GM19351 (cell line): ENCODE results near the gene HSDL2.
A peak's percentile ranks its signal among the peaks of the same experiment; 100 is the strongest.

Source experiments
- ATAC-seq: cut with Tn5 transposase; IDR thresholded peaks from one replicate; pipeline ENCODE4 v1.9.1; 2021; ENCODE audit warnings: mild to moderate bottlenecking, moderate library complexity; ENCODE audit not compliant: unreplicated experiment

The HSDL2 gene

DNA sequence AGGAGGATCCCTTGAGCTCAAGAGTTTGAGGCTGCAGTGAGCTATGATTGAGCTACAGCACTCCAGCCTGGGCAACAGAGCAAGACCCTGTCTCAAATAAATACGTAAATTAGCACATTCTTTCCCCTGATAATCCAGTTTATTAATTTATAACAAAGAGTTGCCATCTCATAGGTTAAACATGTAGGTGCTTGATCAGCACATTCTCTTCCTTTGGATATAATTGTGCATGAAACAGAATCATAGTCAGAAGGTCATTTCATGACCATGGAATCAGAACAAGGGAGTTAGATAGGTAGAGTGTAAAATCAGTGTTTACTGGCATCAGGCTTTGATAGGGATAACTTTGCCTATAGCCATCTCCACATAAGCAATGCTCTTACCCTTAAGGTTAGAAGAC lies 63.7 kb downstream of the HSDL2 start:
- ATAC-seq = no peak

DNA sequence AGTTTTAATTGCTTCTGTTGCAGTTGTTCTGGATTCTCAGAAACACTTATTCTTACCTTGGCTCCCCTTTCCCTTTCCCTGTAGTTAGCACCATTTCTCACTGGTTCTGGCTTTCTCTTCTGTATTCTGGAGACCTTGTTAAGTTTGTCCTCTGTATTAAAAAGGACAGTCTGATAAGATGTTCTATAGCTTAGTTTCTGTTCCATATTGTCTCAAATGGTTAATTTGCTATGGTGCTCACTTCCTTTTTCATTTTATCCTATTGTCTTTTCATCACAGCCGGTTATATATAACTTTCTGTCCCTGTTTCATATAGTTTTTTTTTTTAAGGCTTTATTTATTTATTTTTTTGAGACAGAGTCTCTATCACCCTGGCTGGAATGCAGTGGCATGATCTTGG lies 65.3 kb downstream of the HSDL2 start:
- no peak for ATAC-seq

DNA sequence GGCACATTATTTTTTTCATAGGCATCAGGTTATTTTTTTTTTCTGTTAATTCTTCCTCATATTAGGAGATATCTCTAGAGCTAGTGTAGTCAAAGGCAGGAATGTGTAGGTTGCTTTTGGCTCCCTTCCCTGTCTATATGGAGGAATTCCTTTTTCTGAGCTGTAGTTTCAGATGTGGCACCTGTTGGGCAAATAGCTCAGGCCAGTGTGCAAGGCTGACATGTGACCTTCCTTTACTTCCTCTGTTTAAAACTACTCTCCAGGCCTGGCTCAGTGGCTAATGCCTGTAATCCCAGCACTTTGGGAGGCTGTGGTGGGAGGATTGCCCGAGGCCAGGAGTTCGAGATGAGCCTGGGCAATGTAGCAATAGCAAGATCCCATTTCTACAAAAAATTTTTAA lies 66.2 kb downstream of the HSDL2 start:
- ATAC-seq = no peak

DNA sequence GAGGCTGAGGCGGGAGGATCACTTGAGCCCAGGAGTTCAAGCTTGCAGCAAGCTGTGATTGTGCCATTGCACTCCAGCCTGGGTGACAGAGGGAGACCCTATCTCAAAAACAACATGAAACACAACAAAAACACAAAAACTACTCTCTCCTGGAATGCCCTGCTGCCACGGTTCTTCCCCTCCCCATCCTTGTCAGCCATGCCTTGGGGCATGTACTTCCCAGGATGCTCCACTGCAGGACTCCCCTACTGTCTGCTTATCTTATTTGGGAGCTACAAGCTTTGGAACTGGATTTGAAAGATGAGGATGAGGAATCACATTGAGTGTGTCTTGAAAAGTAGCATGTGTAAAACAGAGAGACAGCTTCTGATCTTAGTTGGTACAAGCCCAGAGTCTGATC lies 66.6 kb downstream of the HSDL2 start:
- no peak for ATAC-seq

DNA sequence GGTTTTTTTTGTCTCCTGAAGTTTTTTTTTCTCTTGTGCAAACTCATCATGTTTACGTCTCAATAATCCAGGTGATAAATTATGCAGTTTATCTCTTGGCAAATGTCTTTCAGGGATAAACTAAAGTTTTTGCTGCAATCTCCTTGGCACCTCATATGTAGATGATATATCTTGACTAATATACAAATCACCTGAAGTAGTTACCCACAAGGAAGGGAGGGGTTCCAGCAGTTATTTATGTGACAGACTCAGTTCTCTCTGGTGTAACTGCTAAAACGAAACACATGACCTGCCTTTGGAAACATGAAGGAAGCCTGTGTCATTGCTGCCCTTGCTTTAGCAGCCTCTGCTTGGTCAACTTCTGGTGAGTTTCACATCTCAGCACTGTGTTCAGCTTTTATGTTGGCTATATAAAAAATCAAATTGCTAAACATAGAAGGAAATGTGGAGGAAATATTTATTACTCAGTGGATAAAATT lies 67.4 kb downstream of the HSDL2 start:
- ATAC-seq = no peak

DNA sequence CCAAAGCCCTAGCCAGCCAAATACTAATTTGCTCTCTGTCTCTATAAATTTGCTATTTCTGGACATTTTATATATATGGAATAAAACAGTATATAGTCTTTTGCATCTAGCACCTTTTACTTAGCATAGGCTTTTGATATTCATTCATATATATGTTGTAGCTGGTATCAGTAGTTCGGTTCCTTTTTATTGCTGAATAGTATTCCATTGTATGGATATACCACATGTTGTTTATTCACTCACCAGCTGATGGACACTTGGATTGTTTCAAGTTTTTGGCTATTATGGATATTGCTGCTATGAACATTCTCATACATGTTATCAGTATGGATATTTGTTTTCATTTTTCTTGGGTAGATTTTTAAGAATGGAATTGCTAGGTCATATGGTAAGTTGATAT lies 82.9 kb downstream of the HSDL2 start:
- no peak for ATAC-seq

DNA sequence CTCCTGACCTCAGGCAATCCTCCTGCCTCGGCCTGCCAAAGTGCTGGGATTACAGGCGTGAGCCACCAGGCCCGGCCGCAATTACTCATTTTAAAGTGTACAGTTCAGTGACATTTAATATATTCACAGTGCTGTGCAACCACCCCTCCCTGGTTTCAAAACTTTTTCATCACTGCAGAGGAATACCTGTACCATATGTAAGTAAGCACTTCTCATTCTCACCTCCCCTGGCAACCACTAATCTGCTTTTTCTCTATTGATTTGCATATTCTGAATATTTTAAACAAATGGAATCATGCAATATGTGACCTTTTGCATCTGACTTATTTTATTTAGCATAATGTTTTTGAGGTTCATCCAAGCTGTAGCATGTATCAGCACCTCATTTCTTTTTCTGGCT lies 85.4 kb downstream of the HSDL2 start:
- no peak for ATAC-seq

DNA sequence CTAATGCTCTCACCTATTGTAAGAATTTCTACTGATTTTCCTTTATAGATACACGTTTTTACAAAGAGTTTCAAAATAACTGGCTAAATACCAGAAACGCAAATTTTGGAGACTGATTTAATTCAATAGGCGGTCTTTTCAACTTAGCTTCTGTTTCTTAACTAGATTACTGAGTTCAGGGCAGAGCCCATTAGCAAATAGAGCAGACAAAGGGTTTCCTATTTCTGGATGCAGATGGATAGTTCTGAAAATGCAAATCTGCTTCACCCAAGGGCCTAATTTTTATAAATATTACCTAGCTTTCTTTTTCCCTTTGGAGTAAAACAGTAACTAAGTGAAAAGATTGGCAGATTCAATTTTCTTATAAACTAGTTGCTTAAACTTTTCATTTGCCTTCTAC lies 93.1 kb downstream of the HSDL2 start:
- ATAC-seq = no peak

DNA sequence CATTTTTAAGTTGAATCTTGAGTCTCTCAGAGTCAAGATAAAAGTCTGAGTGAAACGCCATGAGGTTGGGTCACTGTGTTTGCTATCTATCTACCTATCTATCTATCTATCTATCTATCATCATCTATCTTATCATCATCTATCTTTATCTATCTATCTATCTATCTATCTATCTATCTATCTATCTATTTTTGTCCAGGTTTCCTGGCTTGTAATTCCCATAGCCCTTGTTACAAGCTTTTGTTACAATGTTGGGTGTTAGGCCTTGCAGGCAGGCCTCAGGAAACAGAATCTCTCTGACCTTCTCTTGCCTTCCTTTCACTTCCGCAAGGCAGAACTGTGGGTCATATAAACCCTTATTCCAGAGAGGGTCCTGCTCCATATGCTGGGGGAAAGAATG lies 94.1 kb downstream of the HSDL2 start:
- ATAC-seq = no peak

DNA sequence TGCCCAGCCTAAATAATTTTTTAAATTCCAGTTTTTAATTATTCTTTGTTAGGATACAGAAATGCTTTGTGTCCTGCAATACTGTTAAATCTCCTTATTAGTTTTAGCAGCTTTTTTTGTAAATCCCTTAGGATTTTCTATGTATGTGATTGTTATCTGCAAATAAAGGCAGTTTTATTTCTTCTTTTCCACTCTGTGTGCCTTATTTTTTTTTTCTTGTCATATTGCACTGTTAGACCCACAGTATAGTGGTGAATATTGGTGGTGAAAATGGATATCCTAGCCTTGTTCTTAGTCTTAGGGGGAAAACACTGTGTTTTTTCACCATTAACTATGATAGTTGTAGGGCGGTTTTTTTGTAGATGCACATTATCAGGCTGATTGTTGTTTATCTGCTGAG lies 95.4 kb downstream of the HSDL2 start:
- ATAC-seq = no peak

DNA sequence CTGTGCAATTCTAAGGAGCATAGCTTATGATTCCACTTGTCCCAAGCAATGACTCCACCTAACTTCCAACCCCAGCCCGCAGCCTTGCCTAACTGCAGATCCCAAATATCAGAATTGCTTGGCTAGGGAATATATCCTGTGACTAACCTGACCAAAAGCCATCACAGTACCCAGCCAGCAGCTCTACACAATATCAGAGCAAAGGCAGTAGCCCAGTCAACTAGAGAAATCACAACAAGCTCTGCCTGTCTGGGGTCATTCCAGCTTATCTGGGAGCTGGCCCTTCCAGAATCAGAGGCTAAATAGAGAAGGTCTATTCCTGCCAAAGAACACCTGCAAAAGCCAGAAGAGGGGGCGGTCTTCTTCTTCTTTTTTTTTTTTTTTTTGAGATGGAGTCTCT lies 97.4 kb downstream of the HSDL2 start:
- no peak for ATAC-seq

DNA sequence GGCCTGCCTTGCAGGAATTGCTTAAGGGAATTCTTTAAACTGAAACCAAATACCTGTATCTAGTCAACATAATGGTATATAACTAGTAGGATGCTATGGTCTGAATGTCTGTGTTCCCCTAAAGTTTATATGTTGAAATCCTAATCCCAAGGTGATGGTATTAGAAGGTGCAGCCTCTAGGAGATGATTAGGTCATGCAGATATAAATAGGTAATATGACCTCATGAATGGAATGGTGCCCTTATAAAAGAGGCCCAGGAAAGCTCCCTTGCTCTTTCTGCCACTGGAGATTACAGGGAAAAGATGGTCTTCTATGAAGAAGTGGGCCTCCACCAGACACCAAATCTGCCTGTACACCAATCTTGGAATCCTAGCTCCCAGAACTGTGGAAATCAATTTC lies 99.3 kb downstream of the HSDL2 start:
- ATAC-seq = no peak

DNA sequence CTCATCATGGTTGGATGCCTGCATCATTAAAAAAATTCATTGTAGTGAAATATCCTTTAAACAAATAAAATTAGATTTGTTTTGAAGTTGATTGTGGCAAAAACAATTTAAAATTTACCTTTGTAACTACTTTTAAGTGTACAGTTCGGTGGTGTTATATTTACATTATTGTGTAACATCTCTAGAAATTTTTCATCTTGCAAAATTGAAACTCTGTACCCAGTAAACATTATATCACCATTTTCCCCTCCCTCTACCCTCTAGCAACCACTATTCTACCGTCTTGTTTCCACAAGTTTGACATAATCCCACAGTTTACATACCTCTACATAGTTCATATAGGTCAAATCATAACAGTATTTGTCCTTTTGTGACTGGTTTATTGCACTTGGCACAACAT lies 104.7 kb downstream of the HSDL2 start:
- ATAC-seq = no peak

DNA sequence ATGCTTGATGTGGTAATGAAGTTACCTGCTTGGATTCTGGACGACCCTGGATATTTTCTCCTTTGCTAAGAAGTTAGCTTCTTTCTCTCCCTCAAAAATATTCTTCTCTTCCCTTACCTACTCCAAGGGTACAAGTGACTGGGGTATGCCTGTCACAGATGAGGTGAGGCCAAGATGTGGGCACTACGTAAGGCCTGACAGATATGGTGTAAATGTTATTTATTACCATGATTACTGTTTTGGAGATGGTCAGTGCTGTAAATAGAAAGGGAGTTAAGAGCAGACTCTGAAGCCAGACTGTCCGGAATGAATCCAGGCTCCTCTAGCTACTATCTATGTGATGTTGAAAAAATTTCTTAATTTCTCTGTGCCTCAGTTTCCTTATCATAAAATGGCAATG lies 105.7 kb downstream of the HSDL2 start:
- ATAC-seq = no peak

DNA sequence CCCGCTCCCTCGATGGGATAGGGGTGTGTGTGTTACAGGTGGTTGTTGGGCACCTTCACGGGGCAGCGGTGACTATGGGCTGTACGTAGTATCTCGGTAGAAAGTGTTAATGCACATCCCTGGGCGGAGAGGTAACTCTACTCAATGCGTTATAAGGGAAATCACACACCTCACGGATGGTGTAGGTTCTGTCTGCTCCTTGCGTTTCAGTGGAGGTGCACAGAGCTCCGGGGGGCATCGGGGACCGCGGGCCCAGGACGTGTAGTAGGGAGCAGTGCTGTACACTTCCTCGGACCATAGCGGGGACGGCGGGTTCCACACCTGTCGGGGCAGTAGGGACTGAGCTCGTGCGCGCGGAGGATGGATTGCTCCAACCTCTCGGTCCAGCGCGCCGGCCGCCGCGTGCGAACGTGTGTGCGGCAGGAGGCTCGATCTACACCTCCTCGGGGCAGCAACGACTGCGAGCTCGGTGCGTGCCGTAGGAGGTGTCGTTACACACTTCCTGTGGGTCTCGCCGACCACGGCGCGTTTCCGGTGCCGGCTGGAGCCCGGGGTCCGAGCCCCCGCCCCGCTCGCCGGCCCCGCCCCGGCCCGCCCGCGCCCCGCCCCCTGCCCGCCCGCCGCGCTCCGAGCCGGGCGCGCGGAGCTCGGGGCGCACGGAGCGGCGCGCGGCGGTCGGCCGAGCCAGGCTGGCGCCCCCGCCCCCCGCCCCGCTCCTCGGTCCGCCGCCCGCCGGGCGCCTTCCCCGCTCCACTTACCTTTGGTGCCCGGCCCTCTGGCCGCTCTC lies 106.5 kb downstream of the HSDL2 start, which contains the start of gene KIAA1958:
Gene KIAA1958 (plus strand): TSS at position 607 of the 787 bp plus-strand sequence. CDS start 87,254 bp downstream, outside the sequence.
- ATAC-seq = peak; percentile 93

DNA sequence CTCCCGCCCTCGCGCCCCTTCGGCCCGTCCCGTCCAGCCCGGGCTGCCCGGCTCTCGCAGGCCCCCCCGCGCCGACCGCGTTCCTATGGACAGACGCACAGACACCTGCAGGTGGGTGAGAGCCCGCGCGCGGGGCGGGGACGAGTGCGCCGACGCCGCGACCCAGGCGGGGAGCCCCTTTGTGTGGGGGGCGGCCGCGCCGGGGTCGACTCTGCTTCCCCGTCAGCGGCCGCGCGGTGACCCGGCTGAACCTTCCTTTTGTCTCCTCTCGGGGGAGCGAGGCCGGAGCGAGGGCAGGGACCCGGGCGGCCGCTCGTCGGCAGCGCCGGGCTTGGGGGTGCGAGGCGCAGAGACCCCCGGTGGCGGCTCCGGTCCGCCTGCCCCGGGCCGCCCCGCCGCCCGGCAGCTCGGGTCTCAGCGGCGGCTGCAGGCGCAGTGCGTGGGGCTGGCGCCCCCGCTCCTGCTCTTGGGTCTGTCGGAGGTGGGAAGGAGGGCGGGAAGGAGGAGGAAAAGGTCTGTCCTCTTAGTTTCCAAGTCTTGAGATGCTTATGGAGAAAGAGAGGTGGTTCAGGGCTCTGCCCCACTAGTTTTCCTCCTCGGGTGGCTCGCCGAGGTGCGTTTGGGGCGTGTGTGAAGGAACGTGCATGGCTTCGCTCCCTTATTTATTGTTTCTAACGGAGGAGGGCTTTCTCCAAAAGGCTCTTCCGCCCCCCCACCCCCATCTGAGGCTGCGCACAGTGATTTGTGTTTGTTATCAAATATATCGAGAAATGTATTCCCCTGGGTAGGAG lies 107.3 kb downstream of the HSDL2 start:
- peak; percentile 41 for ATAC-seq

DNA sequence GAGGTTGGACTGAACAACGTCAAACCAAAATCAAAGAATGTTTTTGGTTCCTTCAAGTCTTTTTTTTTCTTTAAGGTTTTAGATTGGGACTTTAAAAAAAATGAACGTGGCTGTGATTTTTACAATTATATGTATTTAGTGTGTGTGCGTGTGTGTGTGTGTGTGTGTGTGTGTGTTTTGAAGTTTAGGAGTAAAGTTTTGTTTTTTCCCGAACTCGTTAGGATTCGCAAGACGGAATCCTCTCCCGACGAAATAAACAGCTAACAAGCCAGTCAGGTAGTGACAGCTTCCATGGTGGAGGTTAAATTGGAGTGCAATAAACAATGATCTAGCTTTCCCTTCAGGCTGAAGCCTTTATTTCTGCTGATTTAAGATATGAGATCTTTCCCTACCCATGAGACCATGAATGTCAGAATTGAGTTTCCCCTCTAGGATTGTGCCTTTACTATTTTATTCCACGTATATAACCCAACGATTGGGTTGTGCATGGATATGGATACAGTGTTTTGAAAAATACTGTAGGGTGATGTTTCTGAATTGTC lies 108.0 kb downstream of the HSDL2 start:
- ATAC-seq = no peak

DNA sequence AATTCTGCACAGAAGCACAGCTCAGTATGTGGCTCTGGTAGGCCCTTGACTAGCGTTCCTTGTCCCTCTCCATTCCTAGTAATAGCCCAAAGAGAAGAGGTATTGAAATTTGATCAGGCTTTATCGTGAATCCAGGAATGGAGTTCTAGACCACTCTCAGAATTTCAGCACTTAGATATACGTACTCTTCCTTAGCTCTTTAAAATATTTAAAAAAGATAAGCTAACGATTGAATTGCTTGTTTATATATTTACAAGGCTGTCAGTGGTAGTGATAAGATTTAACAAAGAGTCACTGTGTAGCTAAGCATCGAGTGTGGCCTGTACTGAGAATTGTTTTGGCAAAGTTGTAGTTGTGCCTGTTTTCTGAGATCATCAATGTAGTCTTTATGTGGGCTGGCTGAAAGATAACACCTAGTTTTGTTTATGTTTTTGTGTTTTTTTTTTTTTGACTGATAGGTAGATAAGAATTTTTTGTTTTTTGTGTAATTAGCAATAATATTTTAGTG lies 109.2 kb downstream of the HSDL2 start:
- ATAC-seq = no peak

DNA sequence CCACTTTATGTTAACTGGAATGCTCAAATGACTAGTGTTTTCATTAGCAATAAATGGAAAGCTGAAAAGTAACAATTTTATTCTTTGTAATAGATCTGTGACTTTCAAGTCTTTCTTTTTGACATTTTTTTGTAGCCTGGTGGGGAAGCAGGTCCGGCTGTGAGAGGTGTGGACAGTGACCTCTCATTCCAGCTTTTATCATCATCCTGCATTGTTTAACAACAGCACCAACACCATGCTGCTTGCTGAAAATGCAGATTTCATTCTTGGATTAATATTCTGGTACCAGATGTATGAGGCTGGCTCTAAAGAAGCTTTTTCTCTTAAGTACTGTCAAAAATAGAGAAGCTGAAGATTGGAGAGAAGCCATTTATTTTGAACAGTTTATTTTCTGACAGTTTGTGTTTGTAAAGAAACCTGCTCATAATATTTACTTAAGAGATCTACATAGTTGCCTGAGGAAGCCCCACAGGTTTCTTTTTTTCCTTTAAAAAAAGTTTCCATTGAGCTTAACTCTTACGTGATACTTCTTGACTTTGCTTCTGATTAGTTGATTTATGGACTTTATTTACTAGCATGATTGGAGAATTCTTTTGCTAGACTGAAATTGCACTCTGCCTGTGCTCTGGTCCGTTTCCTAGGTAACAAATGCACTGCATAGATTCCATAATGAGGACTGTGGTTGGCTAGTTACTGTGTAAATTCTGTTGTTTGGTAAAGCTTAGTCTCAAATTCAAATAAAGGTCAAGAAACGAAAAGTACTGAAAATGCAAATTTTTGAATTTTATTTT lies 110.2 kb downstream of the HSDL2 start:
- ATAC-seq = no peak

DNA sequence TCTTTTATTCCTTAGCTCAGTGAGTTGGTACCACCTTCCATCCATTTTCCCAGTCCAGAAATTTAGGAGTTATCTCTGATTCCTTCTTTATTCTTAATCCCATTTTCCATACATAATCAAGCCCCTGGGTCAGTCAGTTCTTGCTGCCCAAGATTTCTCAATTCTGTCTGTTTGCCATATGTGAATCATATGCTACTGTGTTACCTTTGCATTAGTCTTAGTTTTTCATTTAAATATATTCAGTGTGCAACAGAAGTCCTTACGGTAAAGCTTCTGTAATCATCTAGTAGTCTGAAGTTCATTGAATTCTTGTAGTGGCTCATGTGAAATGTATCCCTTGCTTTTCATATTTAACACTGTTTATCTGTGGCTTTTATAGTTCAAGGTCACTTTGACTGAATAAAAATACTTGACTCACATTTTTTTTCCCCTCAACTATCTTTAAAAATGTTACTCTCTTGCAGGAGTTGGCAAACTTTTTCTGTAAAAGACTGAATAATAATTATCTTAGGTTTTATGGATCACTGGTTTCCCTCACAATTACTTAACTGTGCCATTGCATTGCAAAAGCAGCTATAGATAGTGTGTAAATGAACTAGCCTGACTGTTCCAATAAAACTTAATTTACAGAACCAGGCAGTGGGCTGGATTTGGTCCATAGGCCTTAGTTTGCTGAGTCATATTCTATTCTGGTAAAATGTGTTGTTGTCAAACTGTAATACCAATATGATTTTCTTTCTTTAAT lies 113.7 kb downstream of the HSDL2 start:
- ATAC-seq = no peak
